Raji (cell line): ENCODE measurements around the gene PIP.

Experiments used
- POLR2A ChIP-seq: IDR thresholded peaks from 2 replicates; pipeline ENCODE4 v1.6.1; 2011; ENCODE audit warnings: low read depth, low read length, control low read depth; ENCODE audit not compliant: insufficient read depth

Gene PIP

DNA sequence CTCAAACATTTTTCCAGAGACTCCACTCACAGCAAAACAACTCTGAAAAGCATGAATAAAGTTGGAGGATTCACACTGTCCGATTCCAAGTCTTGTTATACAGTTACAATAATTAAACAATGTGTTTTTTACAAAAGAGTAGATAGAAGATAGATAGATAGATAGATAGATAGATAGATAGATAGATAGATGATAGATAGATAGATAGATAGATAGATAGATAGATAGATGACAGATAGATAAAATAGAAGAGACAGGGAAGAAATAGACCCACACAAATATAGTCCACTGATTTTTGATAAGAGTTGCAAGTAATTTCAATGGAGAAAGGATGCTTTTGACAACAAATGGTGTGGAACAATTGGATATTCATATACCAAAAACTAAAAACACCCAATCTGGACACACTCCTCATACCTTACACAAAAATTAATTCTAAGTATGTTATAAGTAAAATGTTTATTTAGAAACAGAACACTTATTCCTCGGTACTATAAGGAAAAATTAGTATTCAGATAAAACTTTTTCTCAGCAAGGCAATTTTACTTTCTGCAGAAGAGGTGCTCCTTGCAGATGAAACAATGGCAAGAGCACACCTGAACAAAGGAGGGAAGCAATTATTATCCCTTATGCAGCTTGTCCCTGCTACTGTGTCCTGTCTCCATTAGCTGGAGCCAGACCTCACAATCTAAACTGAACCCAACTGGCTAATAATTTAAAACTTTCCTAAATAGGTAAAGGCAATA is 45.7 kb downstream of the PIP start:
- TF ChIP-seq POLR2A: no peak

DNA sequence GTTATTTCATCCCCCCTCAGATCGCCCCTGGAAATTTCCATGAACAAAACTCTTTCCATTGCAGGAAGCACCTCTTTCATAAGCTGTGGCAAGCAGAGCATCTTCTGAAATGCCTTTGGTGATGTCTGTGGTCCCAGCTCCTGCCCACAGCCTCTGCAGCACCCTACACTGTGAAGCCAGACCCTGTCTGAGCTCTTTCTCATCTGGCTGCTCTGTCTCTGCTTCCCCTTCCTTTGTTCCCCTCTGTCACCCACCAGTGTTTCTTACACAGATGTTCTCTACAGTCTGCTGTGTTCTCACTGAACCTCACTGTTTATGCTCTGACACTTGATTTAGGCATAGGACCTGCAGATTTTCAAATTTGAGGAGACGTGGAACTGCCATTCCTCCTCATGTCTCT is 49.5 kb downstream of the PIP start:
- no peak for TF ChIP-seq POLR2A

DNA sequence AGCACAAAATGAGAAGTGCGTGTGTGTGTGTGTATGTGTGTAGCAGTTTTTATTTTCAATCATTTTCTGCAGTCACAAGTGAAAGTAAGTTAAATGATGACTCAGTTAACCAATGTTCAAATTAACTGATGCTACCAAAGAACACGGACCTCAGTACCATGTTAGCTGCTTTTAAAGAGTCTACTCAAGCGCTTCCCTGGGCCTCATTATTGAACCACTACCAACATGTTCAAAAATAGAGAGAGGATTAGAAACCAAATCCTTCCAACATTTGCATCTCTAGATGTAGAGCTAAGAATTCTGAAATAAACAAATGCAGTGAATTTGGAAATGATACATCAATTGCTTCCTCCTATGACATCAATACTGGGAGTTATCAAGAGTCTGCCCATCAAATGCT is 51.1 kb downstream of the PIP start, which contains the start of gene TAS2R39:
Gene TAS2R39, plus strand, starts transcription at position 396 of the 400 bp plus-strand sequence. Its CDS starts 0 bp downstream, at position 396.
- no peak for TF ChIP-seq POLR2A

DNA sequence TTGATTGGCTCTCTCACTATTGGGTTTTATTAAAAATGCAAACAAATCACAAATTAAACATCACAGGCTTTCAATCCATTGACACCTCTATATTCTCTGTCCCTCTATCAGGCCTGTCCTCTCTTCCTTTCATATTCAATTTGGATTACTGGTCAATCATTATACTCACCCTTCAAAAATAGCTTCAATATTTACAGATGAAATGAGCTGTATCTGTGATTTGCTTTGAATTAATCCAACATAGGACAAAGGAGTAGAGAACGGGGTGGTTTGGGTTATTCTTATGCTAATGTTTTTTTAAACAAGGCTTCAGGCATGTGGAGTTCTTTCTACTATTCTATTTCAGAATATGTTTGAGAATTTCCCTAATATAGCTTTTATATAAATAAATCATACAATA is 53.7 kb downstream of the PIP start:
- no peak for TF ChIP-seq POLR2A

DNA sequence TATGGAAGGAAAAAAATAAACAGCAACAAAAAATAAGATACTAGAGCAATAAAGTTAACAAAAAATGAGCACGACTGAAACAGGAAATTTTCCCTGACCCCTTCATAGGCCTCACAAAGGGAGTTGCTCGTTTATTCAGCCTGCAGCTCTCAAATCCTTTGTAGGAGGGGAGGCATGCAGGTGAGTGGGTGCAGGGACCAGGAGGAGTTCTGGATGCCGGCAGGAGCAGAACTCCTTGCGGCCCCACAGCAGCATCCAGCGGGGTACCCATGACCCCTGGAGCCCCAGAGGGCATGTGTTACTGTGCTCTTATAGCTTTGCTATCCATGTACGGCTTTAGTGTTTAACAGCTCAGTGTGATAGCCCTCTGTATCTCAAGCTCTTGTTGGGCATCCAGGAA is 57.1 kb downstream of the PIP start:
- no peak for TF ChIP-seq POLR2A
